Tibial nerve (tissue), 4 donors: Measurements from ENCODE around the gene SPTBN4. TPM values are rescaled to one million over a fixed set of nuclear protein-coding genes. Genes with fewer than 3 reads are reported as not detected.

Experiments
- DNase-seq, 2 donors: peaks; one replicate each; pipeline ENCODE4 v3.0.0-alpha.2; 2019; ENCODE audit warnings: low spot score in 2 of 2
- H3K27ac ChIP-seq, 4 donors: fragments of 200-600 bp; sonication (generic) in 3 of 4; one replicate each; pipeline ENCODE4 v1.5.1; 2017 to 2019; ENCODE audit warnings: mild to moderate bottlenecking in 1 of 4
- H3K27me3 ChIP-seq, 2 donors: fragments of 200-600 bp; sonication (generic) in 1 of 2; one replicate each; pipeline versions ENCODE4 v1.5.1 to v1.6.0; 2017 to 2019
- H3K36me3 ChIP-seq, 3 donors: fragments of 200-600 bp; sonication (generic); one replicate each; pipeline ENCODE4 v1.5.1; 2018 to 2019
- H3K4me1 ChIP-seq, 4 donors: fragments of 200-600 bp; sonication (generic) in 3 of 4; one replicate each; pipeline ENCODE4 v1.5.1; 2017 to 2019
- H3K4me3 ChIP-seq, 4 donors: fragments of 200-600 bp; sonication (generic) in 3 of 4; one replicate each; pipeline ENCODE4 v1.5.1; 2017 to 2019; ENCODE audit warnings: mild to moderate bottlenecking in 1 of 4, moderate library complexity in 1 of 4
- H3K9me3 ChIP-seq, 4 donors: fragments of 200-600 bp; sonication (generic) in 3 of 4; one replicate each; pipeline ENCODE4 v1.5.1; 2017 to 2019
- EP300 ChIP-seq, 2 donors: sonication (generic); formaldehyde crosslinking; IDR thresholded peaks; one replicate each; pipeline ENCODE4 v1.6.1; 2017; ENCODE audit warnings: antibody characterized with exemption in 2 of 2, mild to moderate bottlenecking in 1 of 2
- POLR2A ChIP-seq, 2 donors: fragments of 450-650 bp; IDR thresholded peaks; one replicate each; pipeline ENCODE4 v1.6.1; 2017; ENCODE audit warnings: antibody characterized with exemption in 2 of 2, mild to moderate bottlenecking in 2 of 2, moderate library complexity in 2 of 2
- WGBS, 2 donors: methylation state at CpG; one replicate each; pipeline ENCODE4 v1.1.5; 2018; 5-methylcytosine and 5-hydroxymethylcytosine counted together
- total RNA-seq, 4 donors: library from RNA; depleted of rRNA; stranded (reverse); fragments of >200 nt; gene quantifications; one replicate each; pipeline ENCODE4 v1.1.0, GENCODE V29; 2016
- TF ChIP-seq, protein P1 (sequence below), 5 experiments: fragments of 200-600 bp in 3 of 5; fragments of 450-650 bp in 2 of 5; sonication (generic) in 3 of 5; IDR thresholded peaks; one replicate each; pipeline ENCODE4 v1.5.1; 2016 to 2019; ENCODE audit warnings: antibody characterized with exemption in 5 of 5, mild to moderate bottlenecking in 3 of 5, moderate library complexity in 2 of 5

Gene SPTBN4
- total RNA-seq, 4 donors from 2014 or later = 14.9 to 24.0 (median 19.7) TPM

DNA sequence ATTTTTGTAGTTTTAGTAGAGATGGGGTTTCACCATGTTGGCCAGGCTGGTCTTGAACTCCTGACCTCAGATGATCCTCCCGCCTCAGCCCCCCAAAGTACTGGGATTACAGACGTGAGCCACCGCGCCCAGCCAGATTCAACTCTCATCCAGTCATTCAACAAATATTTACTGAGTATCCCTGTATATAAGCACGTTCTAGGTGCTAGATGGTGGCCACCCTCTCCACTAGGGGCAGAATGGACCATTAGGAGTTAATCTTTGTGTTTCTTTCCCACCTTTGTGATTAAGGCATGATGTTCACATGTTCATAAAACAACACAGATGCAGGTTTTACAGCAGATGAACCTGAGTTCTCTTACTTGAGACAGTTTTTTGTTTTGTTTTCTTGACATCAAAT is 117.2 kb downstream of the SPTBN4 start:
- Histone ChIP-seq H3K4me3 (no peak overlapping the region), H3K36me3 (peaks cover 0 to 82% (median 3%) of the 10 kb centered on the region in 3 donors), H3K27ac (peak overlapping the region in 2 of 4 donors; percentile 73 to 81), H3K9me3 (no peaks in the 10 kb centered on the region), H3K27me3 (no peaks in the 10 kb centered on the region), H3K4me1 (peaks cover 0 to 9% (median 0%) of the 10 kb centered on the region in 4 donors)
- DNase-seq = no peak
- WGBS, 2 donors = 75 to 84% methylated on average over 5 of the region's 5 CpGs
- TF ChIP-seq POLR2A (IDR thresholded peaks at IDR 0.05) (no peak), EP300 (IDR thresholded peaks at IDR 0.05) (no peak)
- TF ChIP-seq, protein P1, sequence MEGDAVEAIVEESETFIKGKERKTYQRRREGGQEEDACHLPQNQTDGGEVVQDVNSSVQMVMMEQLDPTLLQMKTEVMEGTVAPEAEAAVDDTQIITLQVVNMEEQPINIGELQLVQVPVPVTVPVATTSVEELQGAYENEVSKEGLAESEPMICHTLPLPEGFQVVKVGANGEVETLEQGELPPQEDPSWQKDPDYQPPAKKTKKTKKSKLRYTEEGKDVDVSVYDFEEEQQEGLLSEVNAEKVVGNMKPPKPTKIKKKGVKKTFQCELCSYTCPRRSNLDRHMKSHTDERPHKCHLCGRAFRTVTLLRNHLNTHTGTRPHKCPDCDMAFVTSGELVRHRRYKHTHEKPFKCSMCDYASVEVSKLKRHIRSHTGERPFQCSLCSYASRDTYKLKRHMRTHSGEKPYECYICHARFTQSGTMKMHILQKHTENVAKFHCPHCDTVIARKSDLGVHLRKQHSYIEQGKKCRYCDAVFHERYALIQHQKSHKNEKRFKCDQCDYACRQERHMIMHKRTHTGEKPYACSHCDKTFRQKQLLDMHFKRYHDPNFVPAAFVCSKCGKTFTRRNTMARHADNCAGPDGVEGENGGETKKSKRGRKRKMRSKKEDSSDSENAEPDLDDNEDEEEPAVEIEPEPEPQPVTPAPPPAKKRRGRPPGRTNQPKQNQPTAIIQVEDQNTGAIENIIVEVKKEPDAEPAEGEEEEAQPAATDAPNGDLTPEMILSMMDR (IDR thresholded peaks at IDR 0.05) = no peak

DNA sequence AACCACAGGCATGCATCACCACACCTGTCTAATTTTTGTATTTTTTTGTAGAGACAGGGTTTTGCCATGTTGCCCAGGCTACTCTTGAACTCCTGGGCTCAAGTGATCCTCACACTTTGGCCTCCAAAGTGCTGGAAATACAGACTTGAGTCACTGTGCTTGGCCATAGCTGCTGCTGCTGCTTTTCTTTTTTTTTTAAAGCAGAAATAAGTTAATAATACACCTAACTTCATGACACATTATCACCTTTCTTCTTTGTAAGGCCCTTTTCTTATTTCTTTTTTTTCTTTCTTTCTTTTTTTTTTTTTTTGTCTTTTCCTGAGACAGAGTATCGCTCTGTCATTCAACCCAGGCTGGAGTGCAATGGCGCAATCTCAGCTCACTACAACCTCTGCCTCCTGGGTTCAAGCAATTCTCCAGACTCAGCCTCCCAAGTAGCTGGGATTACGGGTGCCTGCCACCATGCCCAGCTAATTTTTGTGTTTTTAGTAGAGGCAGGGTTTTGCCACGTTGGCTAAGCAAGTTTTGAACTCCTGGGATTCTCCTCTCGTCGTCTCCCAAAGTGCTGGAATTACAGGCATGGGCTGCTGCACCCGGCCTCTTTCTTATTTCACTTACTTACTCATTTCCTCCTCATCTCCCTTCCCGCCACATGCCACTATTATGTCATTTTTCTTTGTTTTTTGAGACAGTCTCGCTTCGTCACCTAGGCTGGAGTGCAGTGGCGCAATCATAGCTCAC is 118.6 kb downstream of the SPTBN4 start:
- Histone ChIP-seq H3K36me3 (peaks cover 0 to 83% (median 1%) of the 10 kb centered on the region in 3 donors), H3K4me1 (peaks cover 0 to 9% (median 0%) of the 10 kb centered on the region in 4 donors), H3K4me3 (no peak overlapping the region), H3K27me3 (no peaks in the 10 kb centered on the region), H3K27ac (no peak overlapping the region), H3K9me3 (no peaks in the 10 kb centered on the region)
- no peak for TF ChIP-seq POLR2A (IDR thresholded peaks at IDR 0.05)
- TF ChIP-seq, protein P1 (IDR thresholded peaks at IDR 0.05) = no peak
- TF ChIP-seq EP300 (IDR thresholded peaks at IDR 0.05) = no peak
- WGBS, 2 donors = 92 to 93% methylated on average over 11 of the region's 11 CpGs
- DNase-seq = no peak

DNA sequence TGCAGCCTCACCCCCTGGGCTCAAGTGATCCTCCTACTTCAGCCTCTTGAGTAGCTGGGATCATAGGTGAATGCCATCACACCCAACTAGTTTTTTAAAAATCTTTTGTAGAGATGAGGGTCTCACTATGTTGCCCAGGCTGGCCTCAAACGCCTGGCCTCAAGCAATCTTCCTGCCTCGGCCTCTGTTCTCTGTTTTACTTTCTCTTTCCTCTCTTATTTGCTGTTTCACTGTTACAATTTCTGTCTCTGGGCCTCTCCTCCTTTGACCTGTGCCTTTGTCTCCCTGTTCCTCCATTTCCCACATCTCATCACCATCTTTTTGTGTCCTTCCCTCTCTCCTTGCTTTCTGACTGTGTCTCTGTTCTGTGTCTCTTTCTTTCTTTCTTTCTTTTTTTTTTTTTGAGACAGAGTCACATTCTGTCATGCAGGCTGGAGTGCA is 119.2 kb downstream of the SPTBN4 start:
- Histone ChIP-seq H3K36me3 (peaks cover 0 to 83% (median 0%) of the 10 kb centered on the region in 3 donors), H3K4me3 (no peak overlapping the region), H3K27ac (no peak overlapping the region), H3K27me3 (no peaks in the 10 kb centered on the region), H3K4me1 (peaks cover 0 to 9% (median 0%) of the 10 kb centered on the region in 4 donors), H3K9me3 (no peaks in the 10 kb centered on the region)
- TF ChIP-seq POLR2A (IDR thresholded peaks at IDR 0.05) = no peak
- TF ChIP-seq, protein P1 (IDR thresholded peaks at IDR 0.05) = no peak
- no peak for TF ChIP-seq EP300 (IDR thresholded peaks at IDR 0.05)
- 81 to 91% methylated on average over 2 of the region's 2 CpGs for WGBS, 2 donors
- DNase-seq = no peak

DNA sequence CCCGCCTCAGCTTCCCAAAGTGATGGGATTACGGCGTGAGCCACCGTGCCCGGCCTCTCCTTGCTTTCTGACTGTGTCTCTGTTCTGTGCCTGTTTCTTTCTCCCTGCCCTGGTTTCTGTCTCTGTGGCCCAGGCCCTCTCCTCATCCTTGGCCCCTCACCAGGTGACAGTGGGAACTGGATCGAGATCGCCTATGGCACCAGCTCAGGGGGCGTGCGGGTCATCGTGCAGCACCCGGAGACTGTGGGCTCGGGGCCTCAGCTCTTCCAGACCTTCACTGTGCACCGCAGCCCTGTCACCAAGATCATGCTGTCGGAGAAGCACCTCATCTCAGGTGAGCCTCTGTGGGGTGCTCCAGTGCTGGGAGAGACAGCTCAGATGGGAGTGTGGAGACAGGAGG is 119.8 kb downstream of the SPTBN4 start:
- WGBS, 2 donors = 93 to 94% methylated on average over 14 of the region's 14 CpGs
- no peaks in the 10 kb centered on the region for H3K27me3 ChIP-seq
- TF ChIP-seq, protein P1 (IDR thresholded peaks at IDR 0.05) = no peak
- TF ChIP-seq EP300 (IDR thresholded peaks at IDR 0.05) (no peak), POLR2A (IDR thresholded peaks at IDR 0.05) (no peak)
- H3K27ac ChIP-seq = no peak overlapping the region
- no peak for DNase-seq
- no peak overlapping the region for H3K4me3 ChIP-seq
- no peaks in the 10 kb centered on the region for H3K9me3 ChIP-seq
- peaks cover 0 to 81% (median 0%) of the 10 kb centered on the region in 3 donors for H3K36me3 ChIP-seq
- H3K4me1 ChIP-seq = peaks cover 0 to 9% (median 0%) of the 10 kb centered on the region in 4 donors

DNA sequence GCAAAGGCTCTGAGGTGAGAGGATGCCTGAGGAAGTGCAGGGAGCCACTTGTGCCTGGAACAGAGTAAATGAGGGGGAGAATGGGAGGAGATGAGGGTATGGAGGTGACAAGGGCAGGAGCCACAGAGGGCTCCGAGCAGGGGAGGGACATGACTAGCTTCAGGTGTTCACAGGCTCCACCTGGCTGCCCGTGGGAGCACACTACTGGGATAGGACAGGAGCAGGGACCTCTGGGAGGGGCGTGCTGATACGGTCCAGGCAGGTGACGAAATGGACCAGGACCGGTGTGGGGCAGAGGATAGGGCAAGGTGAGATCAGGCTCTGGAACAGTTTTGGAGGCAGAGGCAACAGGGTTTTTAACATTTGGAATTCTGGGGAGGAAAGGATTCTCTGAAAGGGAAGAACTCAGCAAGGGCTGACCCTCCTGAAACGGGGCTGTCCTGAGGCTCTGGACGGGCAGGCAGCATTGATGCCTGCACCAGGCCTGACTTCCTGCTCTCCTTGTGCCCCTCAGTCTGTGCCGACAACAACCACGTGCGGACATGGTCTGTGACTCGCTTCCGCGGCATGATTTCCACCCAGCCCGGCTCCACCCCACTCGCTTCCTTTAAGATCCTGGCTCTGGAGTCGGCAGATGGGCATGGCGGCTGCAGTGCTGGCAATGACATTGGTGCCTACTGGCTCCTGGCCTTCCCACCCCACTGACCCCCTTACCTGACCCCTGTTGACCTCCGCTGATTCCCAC is 121.5 kb downstream of the SPTBN4 start:
- Histone ChIP-seq H3K4me3 (no peak overlapping the region), H3K27me3 (no peaks in the 10 kb centered on the region), H3K4me1 (peaks cover 0 to 4% (median 0%) of the 10 kb centered on the region in 4 donors), H3K9me3 (no peaks in the 10 kb centered on the region), H3K36me3 (peaks cover 0 to 67% (median 0%) of the 10 kb centered on the region in 3 donors), H3K27ac (no peak overlapping the region)
- 87 to 88% methylated on average over 18 to 19 of the region's 19 CpGs for WGBS, 2 donors
- TF ChIP-seq POLR2A (IDR thresholded peaks at IDR 0.05) (no peak), EP300 (IDR thresholded peaks at IDR 0.05) (no peak)
- TF ChIP-seq, protein P1 (IDR thresholded peaks at IDR 0.05) = no peak
- DNase-seq = no peak
